DMS79 (cell line): ENCODE results near the gene TMEM63A.
"Not testable (repeated sequence)": the region's sequence is repeated elsewhere in the genome, so short reads cannot be mapped to it uniquely, and the experiment has no call there.

ENCODE experiments used
- DNase-seq: peaks from one replicate; lab custom pipeline; 2025; lab: John Stamatoyannopoulos, UW

Gene TMEM63A

GRCh38 chr1:225845571-225846259, 36.5 kb downstream of the TMEM63A start:
- DNase-seq: peak; percentile 20

- DNase-seq: no peak
Observed at GRCh38 chr1:225845097-225845496, 37.1 kb downstream of the TMEM63A start.

- no peak for DNase-seq
Observed at GRCh38 chr1:225844236-225845061, 37.7 kb downstream of the TMEM63A start.

- no peak for DNase-seq
Observed at GRCh38 chr1:225843426-225843795, 38.8 kb downstream of the TMEM63A start.

GRCh38 chr1:225842788-225843425, 39.3 kb downstream of the TMEM63A start:
- no peak for DNase-seq

GRCh38 chr1:225842074-225842473, 40.1 kb downstream of the TMEM63A start:
- no peak for DNase-seq

- DNase-seq: no peak
Observed at GRCh38 chr1:225840713-225841112, 41.5 kb downstream of the TMEM63A start.

GRCh38 chr1:225840223-225840610, 42.0 kb downstream of the TMEM63A start:
- DNase-seq: no peak

GRCh38 chr1:225838793-225839192, 43.4 kb downstream of the TMEM63A start:
- DNase-seq: no peak

GRCh38 chr1:225836296-225836695, 45.9 kb downstream of the TMEM63A start:
- DNase-seq: not testable (repeated sequence)

GRCh38 chr1:225835856-225836255, 46.3 kb downstream of the TMEM63A start:
- no peak for DNase-seq

GRCh38 chr1:225834417-225835329, 47.5 kb downstream of the TMEM63A start:
- DNase-seq: peak; percentile 72

- no peak for DNase-seq
Observed at GRCh38 chr1:225830841-225831240, 51.3 kb downstream of the TMEM63A start.

GRCh38 chr1:225828706-225829345, 53.4 kb downstream of the TMEM63A start:
- no peak for DNase-seq

GRCh38 chr1:225827076-225827475, 55.1 kb downstream of the TMEM63A start:
- DNase-seq: no peak

GRCh38 chr1:225825607-225826007, 56.6 kb downstream of the TMEM63A start:
- DNase-seq: no peak

GRCh38 chr1:225825078-225825477, 57.1 kb downstream of the TMEM63A start:
- peak; percentile 62 for DNase-seq

GRCh38 chr1:225824533-225824941, 57.6 kb downstream of the TMEM63A start:
- DNase-seq: no peak

- no peak for DNase-seq
Observed at GRCh38 chr1:225823811-225824261, 58.3 kb downstream of the TMEM63A start.

GRCh38 chr1:225822655-225823403, 59.4 kb downstream of the TMEM63A start:
- no peak for DNase-seq
